COR-L47 (cell line): ENCODE results near the gene CARMIL1.
A peak's percentile ranks its signal among the peaks of the same experiment; 100 is the strongest.

ENCODE experiments used
- DNase-seq: peaks from one replicate; lab custom pipeline; 2025; lab: John Stamatoyannopoulos, UW

CARMIL1 gene

GRCh38 chr6:25617997-25618396 is 338.8 kb downstream of the CARMIL1 start:
- no peak for DNase-seq

GRCh38 chr6:25619217-25619616 is 340.0 kb downstream of the CARMIL1 start:
- no peak for DNase-seq

DNA sequence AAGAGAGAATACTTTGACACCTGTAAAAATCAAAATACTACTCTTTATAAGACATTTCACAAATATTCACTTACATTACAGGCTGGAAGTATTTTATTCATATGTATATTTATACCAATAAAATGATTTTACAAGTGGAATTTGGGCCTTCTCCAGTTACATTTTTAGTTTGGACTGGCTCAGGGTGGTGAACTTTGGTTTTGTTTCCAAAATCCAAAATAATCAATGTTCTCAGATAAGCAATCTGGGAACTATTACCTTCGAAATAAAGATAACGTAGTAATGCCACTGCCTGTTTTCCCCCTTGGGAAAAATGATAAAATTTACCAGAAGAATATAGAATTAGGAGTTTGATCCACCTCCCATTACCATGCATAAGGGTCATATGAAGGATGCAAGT is 341.2 kb downstream of the CARMIL1 start:
- DNase-seq, result no peak

- DNase-seq, result no peak
These were observed 343.9 kb downstream of the CARMIL1 start for GRCh38 chr6:25623065-25623464.

- DNase-seq, result peak; percentile 7
These were observed 344.7 kb downstream of the CARMIL1 start for GRCh38 chr6:25623879-25624278.

DNA sequence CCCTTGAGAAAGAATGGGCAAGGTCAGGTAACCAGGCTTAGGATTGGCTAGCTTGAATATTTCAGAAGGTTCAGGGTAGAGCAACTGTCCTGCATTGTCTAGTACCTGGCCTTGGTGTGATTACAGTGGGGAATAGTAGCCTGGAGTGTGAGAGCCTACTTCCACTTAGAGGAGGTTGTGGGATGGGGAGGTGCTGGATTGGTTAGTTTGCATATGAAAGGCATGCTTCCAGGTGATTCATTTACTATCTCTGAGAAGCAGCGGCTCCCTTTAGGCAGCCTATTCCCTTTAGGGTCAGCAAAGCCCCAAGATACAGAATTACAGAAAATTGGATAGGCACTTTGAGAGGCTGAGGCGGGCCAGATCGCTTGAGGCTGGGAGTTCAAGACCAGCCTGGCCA is 347.8 kb downstream of the CARMIL1 start:
- DNase-seq, result no peak

DNA sequence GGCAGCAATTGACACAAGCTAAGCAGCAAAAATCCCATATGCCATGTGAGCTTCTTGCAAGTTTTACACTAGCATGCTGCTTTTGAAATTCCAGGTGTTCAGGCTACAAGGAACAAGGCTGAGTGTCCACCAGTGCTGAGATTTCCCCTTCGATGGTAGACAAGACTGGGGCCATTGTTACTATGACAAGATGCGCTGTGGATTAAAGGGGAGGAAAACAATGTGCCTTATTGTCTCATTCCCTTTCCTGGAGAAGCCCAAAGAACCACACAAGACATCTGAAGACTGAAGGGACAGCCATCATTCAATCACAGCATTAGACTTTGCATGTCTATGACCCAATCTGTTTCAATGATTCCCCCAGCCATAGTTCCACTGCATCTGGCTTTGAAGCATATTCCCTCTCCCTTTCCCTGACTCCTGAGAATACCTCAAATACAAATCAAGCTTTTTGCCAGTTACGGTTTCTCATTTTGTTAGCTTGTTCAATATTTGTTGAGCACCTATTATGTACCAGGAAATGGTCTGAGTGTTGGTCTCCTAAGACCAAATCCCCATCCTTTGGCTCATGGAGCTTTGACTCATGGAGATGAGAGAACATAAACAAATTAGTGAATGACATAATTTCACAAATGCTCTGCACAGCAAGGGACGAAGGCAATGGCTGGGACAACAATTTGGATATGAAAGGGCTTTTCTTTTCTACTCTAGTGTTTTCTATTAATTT is 349.5 kb downstream of the CARMIL1 start:
- peak; percentile 91 for DNase-seq

GRCh38 chr6:25629198-25629576 is 350.0 kb downstream of the CARMIL1 start:
- DNase-seq, result no peak

DNA sequence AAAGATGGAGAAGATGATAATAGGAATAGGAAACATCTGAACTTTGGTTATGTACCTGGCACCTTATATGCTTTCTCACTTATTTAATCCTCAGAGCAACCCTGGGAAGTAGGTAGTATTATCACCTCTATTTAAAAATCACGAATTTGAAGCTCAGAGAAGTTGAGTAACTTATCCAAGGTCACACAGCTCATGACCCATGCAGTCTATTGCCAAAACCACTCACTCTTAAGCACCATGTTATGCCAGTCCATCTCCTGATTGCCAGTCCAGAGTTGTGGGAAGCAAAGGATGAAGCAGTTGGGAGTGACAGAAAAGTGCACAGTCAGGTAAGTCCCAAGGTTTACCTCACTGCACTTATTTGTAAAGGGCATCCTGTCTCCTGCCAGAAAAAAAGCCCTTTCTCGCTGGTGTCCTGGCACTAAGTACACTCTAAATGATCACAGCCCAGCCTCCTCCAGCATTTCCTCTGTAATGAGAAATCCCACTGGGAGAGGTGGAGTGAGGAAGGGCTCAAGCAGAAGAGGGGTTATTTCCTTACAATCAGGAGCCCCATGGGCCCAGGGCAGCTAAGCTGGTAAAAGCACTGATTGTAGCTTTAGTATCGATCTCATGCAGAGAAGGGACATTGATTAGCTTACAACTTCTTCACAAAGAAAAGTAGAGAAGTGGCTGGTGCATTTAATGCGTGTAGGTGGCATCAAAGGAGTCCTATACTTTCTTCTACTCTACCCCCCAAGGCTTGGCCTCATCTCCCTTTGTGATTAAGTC is 351.5 kb downstream of the CARMIL1 start:
- DNase-seq, result peak; percentile 40

DNA sequence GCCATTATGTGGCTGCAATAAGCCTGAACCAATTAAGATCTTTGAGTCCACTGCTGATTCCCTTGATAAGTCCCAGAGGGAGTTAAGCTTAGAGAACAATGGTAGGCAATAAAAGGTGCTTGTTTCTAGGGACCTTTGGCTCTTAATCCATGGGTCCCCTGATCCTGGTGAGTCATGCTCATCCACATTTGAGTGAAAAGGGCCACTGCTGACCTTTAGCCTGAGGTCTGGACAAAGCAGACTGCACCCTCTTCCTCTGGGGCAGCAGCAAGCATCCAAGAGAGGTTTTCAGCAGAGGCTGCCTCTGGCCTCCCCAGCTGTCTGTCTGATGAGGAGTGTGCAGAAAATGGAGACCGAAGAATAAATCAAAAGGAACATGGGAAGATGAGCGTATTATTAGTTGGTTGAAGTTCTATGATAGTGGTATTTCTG is 356.7 kb downstream of the CARMIL1 start:
- DNase-seq, result no peak

DNA sequence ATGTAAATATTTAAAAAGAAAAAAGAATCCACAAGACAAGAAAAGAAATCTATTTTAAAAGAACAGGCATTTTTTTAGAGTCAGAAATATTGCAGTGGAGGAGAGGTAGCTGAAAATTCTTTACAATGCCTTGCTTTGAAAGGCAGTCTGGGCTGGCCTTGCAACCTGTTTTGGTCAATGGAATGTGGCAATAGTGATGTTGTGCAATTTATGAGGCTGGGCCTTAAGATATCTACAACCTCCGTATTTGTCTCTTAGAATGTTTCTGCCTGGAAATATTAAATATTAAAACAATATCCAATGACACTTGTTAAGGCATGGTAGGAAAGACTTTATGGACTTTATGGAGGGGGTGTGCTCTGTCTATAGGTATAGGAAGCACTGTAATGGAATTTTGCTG is 358.0 kb downstream of the CARMIL1 start:
- DNase-seq, result no peak

DNA sequence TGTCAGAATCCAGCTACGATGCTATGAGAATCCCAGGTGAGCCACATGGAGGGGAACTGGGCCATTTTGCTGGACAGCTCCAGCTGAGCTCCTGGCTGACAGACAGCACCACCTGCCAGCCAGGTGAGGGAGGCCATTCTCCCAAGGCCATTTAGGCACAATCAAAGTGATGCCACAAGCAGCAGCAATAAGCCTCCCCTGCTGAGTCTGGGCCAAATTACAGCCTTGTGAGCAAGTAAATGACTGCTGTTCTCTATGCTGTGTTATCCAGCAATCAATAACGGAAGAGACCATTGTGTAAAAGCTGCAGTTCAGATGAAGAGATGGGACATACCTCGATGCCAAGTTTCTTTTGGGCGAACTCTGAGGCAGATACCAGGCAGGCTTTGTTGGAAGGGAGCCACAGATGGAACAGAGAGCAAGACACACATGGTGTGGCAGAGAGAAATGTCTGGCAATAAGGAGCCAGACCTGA is 358.8 kb downstream of the CARMIL1 start:
- peak; percentile 97 for DNase-seq

DNA sequence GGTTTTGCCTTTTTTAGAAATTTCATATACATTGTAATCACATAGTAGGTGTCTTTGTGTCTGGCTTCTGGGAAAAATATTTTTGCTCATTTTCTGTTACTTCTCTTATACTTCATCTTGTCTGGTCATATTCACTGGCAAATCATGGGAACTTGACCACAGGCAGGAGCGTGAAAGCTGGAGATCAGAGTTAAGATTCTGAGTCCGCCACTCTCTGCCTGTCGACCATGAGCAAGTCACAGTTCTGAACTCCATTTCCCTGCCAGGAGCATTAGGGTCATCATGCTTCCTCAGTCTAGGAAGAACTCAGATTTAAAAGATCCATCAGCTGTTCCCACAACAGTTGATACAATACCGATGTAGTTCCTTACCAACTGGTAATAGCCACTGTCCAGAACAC is 360.5 kb downstream of the CARMIL1 start:
- DNase-seq, result no peak

- DNase-seq, result no peak
These were observed 361.3 kb downstream of the CARMIL1 start for GRCh38 chr6:25640446-25640845.

DNA sequence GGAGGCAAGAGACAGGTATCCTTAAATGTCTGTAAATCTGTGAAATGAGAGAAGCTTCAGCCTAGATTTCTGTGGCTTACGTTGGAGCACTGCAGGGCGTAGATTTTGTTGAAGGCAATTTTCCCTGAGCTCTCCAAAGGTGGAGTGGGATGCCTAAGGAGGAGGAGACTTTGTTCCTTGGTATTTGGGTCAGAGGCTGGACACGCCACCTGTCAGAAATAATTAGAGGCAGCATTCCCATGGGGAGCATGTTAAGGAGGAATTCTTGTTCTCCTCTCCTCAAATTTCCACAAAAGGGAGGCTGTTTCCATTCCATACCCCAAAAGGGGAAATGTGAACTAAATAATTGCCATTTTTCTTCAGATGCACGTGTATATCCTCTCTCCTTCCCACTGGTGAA is 361.7 kb downstream of the CARMIL1 start:
- no peak for DNase-seq

GRCh38 chr6:25641377-25641776 is 362.2 kb downstream of the CARMIL1 start:
- DNase-seq, result no peak

- no peak for DNase-seq
These were observed 362.9 kb downstream of the CARMIL1 start for GRCh38 chr6:25641940-25642666.

DNA sequence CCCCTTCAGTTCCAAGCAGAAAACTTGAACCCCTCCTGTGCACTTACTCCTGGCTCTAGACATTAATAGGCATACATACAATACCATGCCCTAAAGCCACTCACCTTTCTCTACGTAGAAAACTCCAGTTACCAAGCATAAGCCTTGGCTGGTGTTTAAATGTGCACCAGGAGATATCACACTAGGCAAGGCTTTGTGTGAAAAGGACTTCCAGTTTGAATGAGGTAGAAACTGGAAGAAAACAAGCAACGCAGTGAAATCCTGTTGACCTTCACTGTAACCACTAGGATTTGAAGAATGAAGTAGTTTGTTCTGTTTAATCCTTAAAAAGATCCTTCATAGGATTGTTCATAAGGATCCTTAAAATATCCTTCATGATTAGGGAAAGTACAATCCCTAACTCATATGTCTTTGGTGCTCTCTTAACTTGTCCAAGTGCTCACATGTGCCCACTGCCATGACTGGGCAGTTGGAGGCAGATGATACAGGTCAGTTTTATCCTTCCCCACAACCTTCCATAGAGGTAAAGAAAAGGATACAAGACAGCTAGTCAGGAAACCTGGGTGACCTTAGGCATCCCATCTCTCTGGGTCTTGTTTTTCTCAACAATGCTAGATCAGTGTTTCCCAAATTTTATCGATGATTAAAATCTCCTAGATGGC is 363.6 kb downstream of the CARMIL1 start:
- no peak for DNase-seq

DNA sequence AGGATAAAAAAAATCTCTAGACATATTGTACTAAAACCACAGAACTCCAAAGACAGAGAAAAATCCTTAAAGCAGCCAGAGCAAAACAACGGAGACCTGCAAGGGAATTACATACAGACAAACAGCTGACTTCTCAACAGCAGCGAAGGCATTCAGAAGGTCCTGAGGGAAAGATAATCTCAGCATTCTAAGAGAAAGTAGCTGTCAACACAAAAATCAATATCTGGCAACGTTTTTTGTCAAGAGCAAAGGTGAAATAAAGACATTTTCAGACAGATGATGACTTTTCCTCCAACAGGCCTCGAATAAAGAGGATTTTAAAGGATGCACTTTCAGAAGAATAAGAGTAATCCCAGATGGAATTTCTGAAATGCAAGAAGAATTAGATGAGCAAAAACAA is 366.7 kb downstream of the CARMIL1 start:
- DNase-seq, result no peak

- no peak for DNase-seq
These were observed 370.4 kb downstream of the CARMIL1 start for GRCh38 chr6:25649611-25650010.

DNA sequence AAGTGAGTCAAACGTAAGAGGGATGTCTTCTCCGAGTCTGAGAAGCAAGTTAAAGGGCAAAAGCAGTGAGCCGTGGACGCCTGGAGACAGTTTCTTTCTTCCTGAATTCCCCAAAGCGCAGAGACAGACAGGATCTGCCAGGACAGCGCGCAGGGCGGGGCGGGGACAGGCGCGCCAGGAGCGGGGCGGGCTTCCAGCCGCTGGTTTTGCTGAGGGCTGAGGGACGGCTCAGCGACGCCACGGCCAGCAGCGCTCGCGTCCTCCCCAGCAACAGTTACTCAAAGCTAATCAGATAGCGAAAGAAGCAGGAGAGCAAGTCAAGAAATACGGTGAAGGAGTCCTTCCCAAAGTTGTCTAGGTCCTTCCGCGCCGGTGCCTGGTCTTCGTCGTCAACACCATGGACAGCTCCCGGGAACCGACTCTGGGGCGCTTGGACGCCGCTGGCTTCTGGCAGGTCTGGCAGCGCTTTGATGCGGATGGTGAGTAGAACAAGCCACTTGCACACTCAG is 372.9 kb downstream of the CARMIL1 start, which contains the start of gene SCGN:
Gene SCGN (plus strand): TSS at position 209 of the 509 bp plus-strand sequence. CDS start 189 bp downstream, at position 398.
- peak; percentile 68 for DNase-seq

DNA sequence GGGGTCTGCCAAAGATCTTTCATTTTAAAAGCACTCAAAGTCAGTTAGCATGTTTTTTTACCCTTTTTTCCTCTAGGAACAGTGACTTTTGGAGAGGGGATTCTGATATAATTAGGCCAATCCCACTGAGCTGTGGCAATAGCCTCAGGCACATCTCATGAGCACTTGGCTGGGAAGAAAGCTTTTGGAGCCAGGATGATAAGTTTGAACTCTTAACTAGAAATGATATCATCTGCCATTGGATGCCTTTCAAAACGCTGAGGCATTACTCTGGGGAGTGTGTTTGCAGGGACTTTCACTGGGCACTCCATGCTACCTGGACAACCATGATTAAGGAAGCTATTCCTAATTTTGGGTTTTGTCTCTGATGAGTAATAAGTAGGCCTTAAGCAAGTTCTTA is 376.5 kb downstream of the CARMIL1 start:
- DNase-seq, result no peak
